Measurements from ENCODE around the gene VANGL2.

- TF ChIP-seq POLR2A (IDR thresholded peaks at IDR 0.05), result no peak
- no peak for TF ChIP-seq CTCF (IDR thresholded peaks at IDR 0.05 in 4 of 5, conservative IDR thresholded peaks at IDR 0.05 in 1 of 5)
These were observed 13.4 kb downstream of the VANGL2 start for GRCh38 chr1:160413716-160414115.

All from gastrocnemius medialis (tissue), 4 donors.